HUES64 (cell line): ENCODE data around the gene ADSL.

ENCODE experiments used
- H3K27ac ChIP-seq: 2 replicates; pipeline ENCODE4 v1.7.0; 2013; ENCODE audit warnings: low read depth, low read length, inconsistent platforms
- H3K27me3 ChIP-seq: 2 replicates; pipeline ENCODE4 v1.6.1; 2013; ENCODE audit warnings: mild to moderate bottlenecking, low read length; ENCODE audit not compliant: insufficient read depth
- H3K36me3 ChIP-seq: 2 replicates; pipeline ENCODE4 v1.6.1; 2013; ENCODE audit warnings: mild to moderate bottlenecking, low read length; ENCODE audit not compliant: insufficient read depth
- H3K4me1 ChIP-seq: 2 replicates; pipeline ENCODE4 v1.6.1; 2013; ENCODE audit warnings: mild to moderate bottlenecking, low read length, moderate library complexity; ENCODE audit not compliant: insufficient read depth
- H3K4me3 ChIP-seq: 2 replicates; pipeline ENCODE4 v1.5.1; 2013; ENCODE audit warnings: mild to moderate bottlenecking, low read length, moderate library complexity
- H3K9ac ChIP-seq: 2 replicates; pipeline ENCODE4 v1.6.1; 2013; ENCODE audit warnings: mild to moderate bottlenecking, low read depth, low read length
- H3K9me3 ChIP-seq: 2 replicates; pipeline ENCODE4 v1.6.1; 2013; ENCODE audit warnings: low read depth, low read length; ENCODE audit not compliant: insufficient read depth
- WGBS: fragments of 150-250, 120-280 bp; methylation state at CpG from one replicate; pipeline ENCODE4 v1.1.7; 2013; ENCODE audit warnings: missing lambda C conversion rate; 5-methylcytosine and 5-hydroxymethylcytosine counted together

Gene ADSL

DNA sequence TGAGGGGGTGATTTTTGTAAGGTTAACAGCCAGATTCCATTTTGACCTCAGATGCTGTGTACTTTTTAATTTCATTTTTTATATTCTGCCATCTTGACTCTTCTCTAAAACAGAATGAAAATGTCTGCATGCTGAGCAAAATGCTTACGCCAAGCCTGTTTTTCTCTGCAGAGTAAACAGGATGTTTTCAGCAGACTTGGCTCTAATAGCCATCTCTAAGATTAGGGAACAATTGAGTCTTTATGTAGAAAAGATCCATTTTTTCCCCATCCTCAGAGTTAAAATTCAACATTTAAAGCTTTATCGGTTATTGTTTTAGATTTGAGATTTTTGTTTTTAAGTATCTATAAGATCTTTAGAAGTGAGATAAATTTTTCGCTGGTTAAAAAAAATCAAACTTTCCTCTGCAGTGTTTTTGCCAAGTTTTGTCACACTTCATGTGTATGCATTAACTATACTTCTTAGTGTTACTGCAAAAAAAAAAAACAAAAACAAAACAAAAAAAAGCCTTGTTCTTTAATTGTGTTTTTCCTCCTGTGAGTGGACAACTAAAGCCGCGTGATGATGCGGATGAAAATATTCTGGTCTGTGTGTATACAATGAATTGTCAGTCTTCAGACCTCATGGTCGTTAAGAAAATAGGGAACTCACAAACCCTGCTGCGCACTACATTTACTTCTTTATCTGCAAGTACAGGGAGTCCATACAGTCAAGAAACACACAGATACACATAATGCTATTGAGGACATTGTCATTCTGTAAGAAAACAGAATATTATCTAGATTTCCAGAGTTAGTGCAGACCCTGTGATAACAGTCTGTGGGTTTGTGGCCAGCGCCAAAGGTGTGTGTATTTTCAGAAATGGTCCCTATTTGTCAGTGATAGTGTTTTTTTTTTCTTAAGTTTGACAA, 17.5 kb upstream of the ADSL start:
- H3K4me1 ChIP-seq = peaks cover 66% of the 10 kb centered on the region
- H3K9me3 ChIP-seq = no peaks in the 10 kb centered on the region
- H3K36me3 ChIP-seq = peaks cover 31% of the 10 kb centered on the region
- H3K27me3 ChIP-seq = no peaks in the 10 kb centered on the region
- 97% methylated on average over 8 of the region's 9 CpGs for WGBS
- H3K9ac ChIP-seq = no peak overlapping the region
- H3K27ac ChIP-seq = no peak overlapping the region
- H3K4me3 ChIP-seq = no peak overlapping the region

DNA sequence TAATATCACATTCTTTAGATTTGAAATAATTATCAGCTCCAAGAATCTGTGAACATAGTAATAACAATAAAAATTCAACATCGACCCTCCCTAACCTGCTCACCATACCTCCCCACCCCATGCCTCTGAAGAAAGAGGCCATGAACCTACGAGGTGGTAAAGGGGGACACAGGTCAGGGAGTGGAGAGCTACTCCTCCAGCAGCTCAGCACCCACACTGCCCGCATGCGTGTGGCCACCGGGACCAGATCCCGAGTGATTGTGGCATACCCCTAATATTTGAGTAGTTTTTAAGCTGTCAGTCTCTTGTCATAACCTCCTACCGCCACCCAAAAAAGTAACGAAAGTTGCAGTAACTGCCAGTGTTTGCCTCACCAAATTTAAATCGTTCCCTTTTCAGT, 16.8 kb upstream of the ADSL start:
- Histone ChIP-seq H3K27ac (no peak overlapping the region), H3K36me3 (peaks cover 28% of the 10 kb centered on the region), H3K27me3 (no peaks in the 10 kb centered on the region), H3K4me1 (peaks cover 72% of the 10 kb centered on the region), H3K9me3 (no peaks in the 10 kb centered on the region), H3K9ac (no peak overlapping the region), H3K4me3 (no peak overlapping the region)
- WGBS = 95% methylated on average over 9 of the region's 9 CpGs

DNA sequence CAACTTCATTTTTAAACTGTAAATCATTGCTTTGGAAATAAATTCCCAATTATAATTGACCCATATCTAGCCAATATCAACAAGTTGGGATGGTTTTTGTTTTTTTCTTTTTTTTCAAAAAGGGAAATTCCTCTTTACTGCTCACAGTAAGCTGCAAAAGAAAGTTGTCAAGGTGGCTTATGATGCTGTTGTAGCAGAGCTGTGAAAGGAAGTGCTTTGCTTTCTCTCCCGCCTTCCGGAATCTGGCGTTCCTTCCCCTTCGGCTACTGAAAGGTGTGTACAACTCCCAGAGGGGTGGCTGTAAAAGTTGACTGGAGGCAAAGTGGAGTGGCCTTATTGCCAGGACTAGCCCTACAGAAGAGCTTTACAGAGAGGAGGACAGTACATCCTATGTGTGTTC, 16.2 kb upstream of the ADSL start:
- H3K9me3 ChIP-seq = no peaks in the 10 kb centered on the region
- H3K27ac ChIP-seq = no peak overlapping the region
- no peak overlapping the region for H3K9ac ChIP-seq
- H3K27me3 ChIP-seq = no peaks in the 10 kb centered on the region
- peaks cover 22% of the 10 kb centered on the region for H3K36me3 ChIP-seq
- peaks cover 72% of the 10 kb centered on the region for H3K4me1 ChIP-seq
- WGBS = 93% methylated on average over 4 of the region's 4 CpGs
- H3K4me3 ChIP-seq = no peak overlapping the region

DNA sequence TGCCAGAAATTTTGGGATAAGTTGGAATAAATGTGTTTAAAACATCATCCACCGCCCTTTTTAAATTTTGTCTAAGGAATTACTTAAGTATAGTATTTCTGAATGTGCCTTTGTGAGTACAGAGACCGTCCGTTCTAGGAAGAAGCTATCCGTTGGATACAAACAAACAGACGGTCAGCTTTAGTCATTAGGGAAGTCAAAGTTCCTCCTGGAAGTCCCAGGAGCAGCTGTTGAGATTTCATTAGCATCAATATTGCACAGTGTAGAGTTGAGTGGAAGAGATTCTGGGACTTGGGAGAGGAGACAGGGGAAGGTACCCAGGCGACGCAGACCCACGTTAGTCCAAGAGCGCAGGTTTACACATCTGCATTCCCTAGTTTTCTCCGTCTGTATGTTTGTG, 15.7 kb upstream of the ADSL start:
- Histone ChIP-seq H3K4me1 (peaks cover 76% of the 10 kb centered on the region), H3K9ac (no peak overlapping the region)
- WGBS = 96% methylated on average over 10 of the region's 10 CpGs

DNA sequence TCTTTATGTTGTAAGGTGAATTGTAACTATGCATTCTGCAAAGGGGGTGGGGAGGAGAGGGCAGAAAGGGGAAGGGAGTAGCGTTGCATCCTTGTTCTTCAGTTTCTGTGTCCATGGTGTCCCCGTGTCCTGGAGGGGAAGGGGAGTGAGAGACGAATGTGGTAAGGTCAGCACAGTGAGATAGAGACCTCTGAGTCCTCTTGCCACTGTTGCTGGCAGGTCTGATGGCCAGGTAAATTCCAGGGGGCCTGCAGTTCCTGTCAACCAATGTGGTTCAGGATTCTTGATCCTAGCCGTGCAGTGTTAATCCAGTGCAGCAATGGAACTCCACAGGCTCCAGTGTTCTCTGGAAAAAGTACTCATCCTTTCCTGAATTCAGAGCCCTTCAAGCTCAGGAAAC, 14.6 kb upstream of the ADSL start:
- H3K4me3 ChIP-seq = no peak overlapping the region
- H3K9ac ChIP-seq = 0 out of 2 replicates have a peak overlapping the region, but pooled peaks have one; percentile 13
- H3K27me3 ChIP-seq = no peaks in the 10 kb centered on the region
- H3K27ac ChIP-seq = no peak overlapping the region
- peaks cover 65% of the 10 kb centered on the region for H3K4me1 ChIP-seq
- H3K9me3 ChIP-seq = no peaks in the 10 kb centered on the region
- peaks cover 15% of the 10 kb centered on the region; the same call in 1 of the 2 replicates for H3K36me3 ChIP-seq
- WGBS = 63% methylated on average over 4 of the region's 4 CpGs

More for the DNA sequence above, 15.7 kb upstream of the ADSL start:
- H3K27ac ChIP-seq = no peak overlapping the region
- H3K9me3 ChIP-seq = no peaks in the 10 kb centered on the region
- no peaks in the 10 kb centered on the region for H3K27me3 ChIP-seq
- H3K36me3 ChIP-seq = peaks cover 16% of the 10 kb centered on the region; the same call in 1 of the 2 replicates
- H3K4me3 ChIP-seq = no peak overlapping the region

DNA sequence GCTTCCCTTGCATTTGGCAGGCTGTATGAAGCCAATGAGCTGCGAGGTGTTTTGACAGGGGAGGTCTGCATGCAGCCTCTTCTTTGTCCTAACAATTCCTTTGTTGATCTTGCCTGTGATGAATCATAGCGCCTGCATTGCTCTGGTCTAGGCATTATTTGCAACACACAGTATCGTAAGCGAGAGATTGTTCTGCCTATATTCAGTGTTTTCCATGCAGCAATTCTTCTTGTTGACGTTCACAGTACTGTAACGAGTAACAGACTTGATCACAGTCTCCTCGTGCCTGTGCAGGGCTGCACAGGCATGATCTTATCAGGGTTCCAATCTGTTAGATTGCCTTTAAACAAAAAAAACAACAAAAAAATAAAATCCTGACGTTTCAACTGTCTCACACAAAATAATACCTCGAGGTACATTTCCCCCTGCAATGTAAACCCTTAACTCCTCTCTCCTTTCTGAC, 13.9 kb upstream of the ADSL start:
- Histone ChIP-seq H3K9me3 (no peaks in the 10 kb centered on the region), H3K4me1 (peaks cover 59% of the 10 kb centered on the region), H3K27me3 (no peaks in the 10 kb centered on the region), H3K36me3 (peaks cover 15% of the 10 kb centered on the region; the same call in 1 of the 2 replicates), H3K9ac (0 out of 2 replicates have a peak overlapping the region, but pooled peaks have one; percentile 13), H3K27ac (no peak overlapping the region), H3K4me3 (no peak overlapping the region)
- WGBS = 75% methylated on average over 9 of the region's 9 CpGs

DNA sequence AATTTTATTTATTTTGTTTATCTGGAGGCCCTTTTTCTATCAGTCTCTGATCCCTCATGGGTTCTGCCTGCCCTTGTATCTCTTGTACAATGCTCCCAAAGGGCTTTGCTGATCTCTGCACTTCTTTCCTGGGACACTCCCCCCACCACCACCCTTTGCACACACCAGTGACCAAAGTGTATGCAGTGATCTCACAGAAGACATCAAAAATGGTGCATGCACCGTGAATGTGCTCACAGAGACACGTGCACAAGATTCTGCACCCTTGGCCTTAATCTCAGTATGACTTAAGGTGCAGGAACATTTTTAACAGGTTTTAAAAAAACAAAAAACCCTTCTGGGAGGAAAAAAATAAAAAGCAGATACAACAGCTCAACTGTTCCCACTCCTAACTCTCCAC, 12.2 kb upstream of the ADSL start:
- Histone ChIP-seq H3K4me1 (peaks cover 48% of the 10 kb centered on the region), H3K27ac (no peak overlapping the region), H3K36me3 (peaks cover 15% of the 10 kb centered on the region; the same call in 1 of the 2 replicates), H3K27me3 (no peaks in the 10 kb centered on the region), H3K9ac (no peak overlapping the region), H3K9me3 (no peaks in the 10 kb centered on the region), H3K4me3 (no peak overlapping the region)
- 92% methylated on average over 2 of the region's 2 CpGs for WGBS

DNA sequence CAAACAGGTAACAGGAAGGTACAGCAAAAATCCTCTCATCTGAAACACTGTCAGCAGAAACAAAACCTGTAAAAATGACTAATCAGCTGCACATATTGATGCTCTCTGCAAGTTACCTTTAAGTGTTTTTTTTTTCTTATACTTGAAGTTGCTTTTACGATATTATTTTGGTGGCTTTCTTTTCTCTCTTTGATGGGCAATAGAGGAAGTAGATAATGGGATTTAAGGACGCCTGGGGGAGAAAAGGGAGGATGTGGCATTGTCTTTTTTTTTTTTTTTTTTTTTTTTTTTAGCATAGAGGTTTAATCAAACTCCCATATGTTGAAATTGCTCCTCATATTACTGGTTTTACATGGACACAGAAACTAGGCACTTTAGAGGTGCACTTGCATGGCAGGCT, 11.4 kb upstream of the ADSL start:
- Histone ChIP-seq H3K4me3 (no peak overlapping the region), H3K36me3 (peaks cover 15% of the 10 kb centered on the region; the same call in 1 of the 2 replicates), H3K9ac (no peak overlapping the region), H3K27ac (no peak overlapping the region), H3K27me3 (no peaks in the 10 kb centered on the region), H3K4me1 (peaks cover 48% of the 10 kb centered on the region), H3K9me3 (no peaks in the 10 kb centered on the region)
- 83% methylated on average over 1 of the region's 2 CpGs for WGBS

DNA sequence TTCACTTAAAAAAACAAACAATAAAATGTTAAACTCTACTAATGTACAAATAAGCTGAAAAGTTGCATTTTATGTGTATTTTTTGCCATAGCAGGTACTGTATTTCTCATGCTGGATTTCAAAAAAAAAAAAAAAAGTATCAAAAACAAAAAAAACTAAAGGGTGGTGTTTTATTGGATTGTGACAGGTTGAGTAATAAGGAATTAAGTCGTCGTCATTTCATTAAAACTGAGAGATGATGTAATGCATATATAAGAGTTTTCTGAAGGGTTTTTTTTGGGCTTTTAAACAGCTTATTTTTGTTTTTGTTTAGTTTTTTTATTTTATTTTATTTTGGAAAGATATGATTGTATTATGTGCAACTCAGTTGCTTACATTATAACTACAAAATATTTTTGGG, 10.9 kb upstream of the ADSL start:
- no peaks in the 10 kb centered on the region for H3K9me3 ChIP-seq
- H3K4me1 ChIP-seq = peaks cover 48% of the 10 kb centered on the region
- no peak overlapping the region for H3K4me3 ChIP-seq
- H3K27ac ChIP-seq = no peak overlapping the region
- peaks cover 11% of the 10 kb centered on the region; the same call in 1 of the 2 replicates for H3K36me3 ChIP-seq
- H3K27me3 ChIP-seq = no peaks in the 10 kb centered on the region
- H3K9ac ChIP-seq = no peak overlapping the region
- WGBS = 94% methylated on average over 2 of the region's 2 CpGs

DNA sequence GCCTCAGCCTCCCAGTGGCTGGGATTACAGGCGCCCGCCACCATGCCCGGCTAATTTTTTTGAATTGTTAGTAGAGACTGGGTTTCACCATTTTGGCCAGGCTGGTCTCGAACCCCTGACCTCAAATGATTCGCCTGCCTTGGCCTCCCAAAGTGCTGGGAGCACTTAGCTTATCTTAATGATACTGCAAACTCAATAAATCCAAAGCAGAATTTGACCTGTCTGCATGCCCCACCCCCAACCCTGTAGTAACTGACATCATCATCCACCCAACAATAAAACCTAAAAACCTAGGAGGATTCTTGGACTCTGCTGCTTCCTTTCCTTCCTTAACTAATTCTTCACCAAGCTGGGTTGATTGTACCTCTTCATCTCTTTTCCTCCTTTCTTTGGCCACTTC, 6.3 kb upstream of the ADSL start:
- H3K27ac ChIP-seq = no peak overlapping the region
- no peaks in the 10 kb centered on the region for H3K27me3 ChIP-seq
- no peaks in the 10 kb centered on the region for H3K9me3 ChIP-seq
- H3K36me3 ChIP-seq = no peaks in the 10 kb centered on the region
- no peak overlapping the region for H3K9ac ChIP-seq
- H3K4me3 ChIP-seq = no peak overlapping the region
- H3K4me1 ChIP-seq = peaks cover 5% of the 10 kb centered on the region
- 94% methylated on average over 5 of the region's 5 CpGs for WGBS

DNA sequence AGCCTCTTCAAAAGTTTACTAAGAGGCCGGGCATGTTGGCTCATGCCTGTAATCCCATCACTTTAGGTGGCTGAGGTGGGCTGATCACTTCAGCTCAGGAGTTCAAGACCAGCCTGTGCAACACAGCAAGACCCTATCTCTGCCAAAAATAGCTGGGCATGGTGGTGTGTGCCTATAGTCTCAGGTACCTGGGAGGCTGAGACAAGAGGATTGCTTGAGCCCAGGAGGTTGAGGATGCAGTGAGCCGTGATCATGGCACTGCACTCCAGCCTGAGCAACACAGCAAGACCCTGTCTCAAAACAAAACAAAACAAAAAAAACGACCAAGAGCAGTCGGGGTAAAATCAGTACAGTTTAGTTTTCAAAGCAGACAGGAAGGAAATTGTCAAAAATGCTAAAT, 4.7 kb upstream of the ADSL start:
- H3K27me3 ChIP-seq = no peaks in the 10 kb centered on the region
- no peak overlapping the region for H3K27ac ChIP-seq
- no peak overlapping the region for H3K4me3 ChIP-seq
- H3K36me3 ChIP-seq = no peaks in the 10 kb centered on the region
- no peaks in the 10 kb centered on the region for H3K9me3 ChIP-seq
- H3K4me1 ChIP-seq = no peaks in the 10 kb centered on the region
- no peak overlapping the region for H3K9ac ChIP-seq
- 87% methylated on average over 4 of the region's 4 CpGs for WGBS
